GM18502 (cell line): ENCODE data around the gene DKC1.

Experiments
- ATAC-seq: cut with Tn5 transposase; IDR thresholded peaks from one replicate; pipeline ENCODE4 v1.9.1; 2021; ENCODE audit warnings: mild to moderate bottlenecking; ENCODE audit not compliant: unreplicated experiment, poor library complexity

Gene DKC1

GRCh38 chrX:154762537-154763296, at the start of gene DKC1:
TSS of gene DKC1 (plus strand) at chrX:154762864. CDS start at chrX:154762966, 102 bp downstream.
- ATAC-seq, result peak; percentile 84

- ATAC-seq, result peak; percentile 59
These were observed 47.7 kb upstream of the DKC1 start for GRCh38 chrX:154714925-154715324.

- ATAC-seq, result no peak
These were observed 46.8 kb upstream of the DKC1 start for GRCh38 chrX:154715825-154716224.

- ATAC-seq, result no peak
These were observed 44.8 kb upstream of the DKC1 start for GRCh38 chrX:154717824-154718223.

GRCh38 chrX:154718616-154719015, 44.0 kb upstream of the DKC1 start:
- no peak for ATAC-seq

GRCh38 chrX:154719132-154719675, 43.5 kb upstream of the DKC1 start:
- no peak for ATAC-seq

GRCh38 chrX:154720067-154720466, 42.6 kb upstream of the DKC1 start:
- ATAC-seq, result no peak

- no peak for ATAC-seq
These were observed 41.5 kb upstream of the DKC1 start for GRCh38 chrX:154721155-154721554.

GRCh38 chrX:154724993-154725756, 37.5 kb upstream of the DKC1 start:
- peak; percentile 48 for ATAC-seq

GRCh38 chrX:154727418-154727817, 35.2 kb upstream of the DKC1 start:
- no peak for ATAC-seq

GRCh38 chrX:154727871-154728270, 34.8 kb upstream of the DKC1 start:
- no peak for ATAC-seq

- no peak for ATAC-seq
These were observed 34.1 kb upstream of the DKC1 start for GRCh38 chrX:154728431-154729190.

GRCh38 chrX:154729439-154729838, 33.2 kb upstream of the DKC1 start:
- no peak for ATAC-seq

- no peak for ATAC-seq
These were observed 32.3 kb upstream of the DKC1 start for GRCh38 chrX:154730253-154730891.

GRCh38 chrX:154731184-154731583, 31.5 kb upstream of the DKC1 start:
- no peak for ATAC-seq

- no peak for ATAC-seq
These were observed 30.8 kb upstream of the DKC1 start for GRCh38 chrX:154731881-154732280.

- ATAC-seq, result no peak
These were observed 30.1 kb upstream of the DKC1 start for GRCh38 chrX:154732421-154733065.

GRCh38 chrX:154733066-154733425, 29.6 kb upstream of the DKC1 start:
- ATAC-seq, result no peak

- no peak for ATAC-seq
These were observed 28.4 kb upstream of the DKC1 start for GRCh38 chrX:154734061-154734781.
